GM04503 (cell line): Measurements from ENCODE around the gene EXOC6B.
A peak's percentile ranks its signal among the peaks of the same experiment; 100 is the strongest.

ENCODE experiments used
- DNase-seq: peaks from one replicate; pipeline ENCODE4 v3.0.0-alpha.2; 2012; ENCODE audit warnings: low read depth

The EXOC6B gene

GRCh38 chr2:72788756-72789155, 37.1 kb downstream of the EXOC6B start:
- DNase-seq: peak; percentile 65

DNA sequence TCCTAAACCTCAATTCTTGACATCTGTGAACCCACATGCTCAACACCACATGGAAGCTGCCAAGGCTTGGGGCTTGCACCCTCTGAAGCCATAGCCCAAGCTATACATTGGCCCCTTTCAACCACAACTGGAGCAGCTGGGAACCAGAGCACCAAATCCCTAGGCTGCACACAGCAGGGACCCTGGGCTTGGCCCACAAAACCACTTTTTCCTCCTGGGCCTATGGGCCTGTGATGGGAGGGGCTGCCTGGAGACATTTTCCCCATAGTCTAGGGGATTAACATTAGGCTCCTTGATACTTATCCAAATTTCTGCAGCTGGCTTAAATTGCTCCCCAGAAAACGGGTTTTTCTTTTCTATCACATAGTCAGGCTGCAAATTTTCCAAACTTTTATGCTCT, 40.3 kb downstream of the EXOC6B start:
- no peak for DNase-seq

GRCh38 chr2:72782520-72782919, 43.3 kb downstream of the EXOC6B start:
- no peak for DNase-seq

- no peak for DNase-seq
Measured at GRCh38 chr2:72781480-72781879, 44.4 kb downstream of the EXOC6B start.

DNA sequence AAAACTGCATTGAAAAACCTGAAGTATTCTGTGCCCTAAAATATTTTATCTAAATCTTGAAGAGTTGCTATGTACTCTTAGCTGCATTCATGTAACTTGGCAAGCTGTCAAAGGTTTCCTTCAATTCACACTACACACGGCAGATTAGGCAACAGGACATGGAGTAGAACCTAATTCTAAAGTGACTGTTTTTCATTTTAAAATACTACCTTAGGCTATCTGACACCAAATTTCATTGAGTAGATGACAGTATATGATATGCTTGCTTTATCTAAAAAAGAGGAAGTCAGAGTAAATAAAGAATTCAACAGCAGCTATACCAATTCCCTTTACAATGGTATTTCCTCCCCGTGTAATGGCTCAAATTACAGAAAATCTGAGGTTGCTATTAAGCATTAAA, 45.4 kb downstream of the EXOC6B start:
- no peak for DNase-seq

DNA sequence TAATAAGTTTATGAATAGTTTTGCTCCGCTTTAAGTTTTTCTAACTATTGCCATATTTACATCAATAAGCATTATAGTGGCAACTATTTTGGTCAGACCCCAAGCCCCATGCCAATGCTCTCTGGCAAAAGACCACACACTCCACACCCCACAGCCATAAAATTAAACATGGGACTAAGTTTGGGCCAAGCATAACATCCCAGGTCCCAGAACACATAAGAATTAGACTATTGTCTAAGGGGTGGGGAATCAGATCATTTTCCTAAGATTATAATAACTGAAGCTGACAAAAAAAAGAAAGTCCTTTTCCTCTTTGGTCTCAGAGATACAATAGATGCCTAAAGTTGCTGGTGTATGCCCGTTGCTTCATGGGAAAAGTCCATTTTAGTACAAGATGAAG, 46.3 kb downstream of the EXOC6B start:
- no peak for DNase-seq

GRCh38 chr2:72778410-72778809, 47.4 kb downstream of the EXOC6B start:
- peak; percentile 27 for DNase-seq

DNA sequence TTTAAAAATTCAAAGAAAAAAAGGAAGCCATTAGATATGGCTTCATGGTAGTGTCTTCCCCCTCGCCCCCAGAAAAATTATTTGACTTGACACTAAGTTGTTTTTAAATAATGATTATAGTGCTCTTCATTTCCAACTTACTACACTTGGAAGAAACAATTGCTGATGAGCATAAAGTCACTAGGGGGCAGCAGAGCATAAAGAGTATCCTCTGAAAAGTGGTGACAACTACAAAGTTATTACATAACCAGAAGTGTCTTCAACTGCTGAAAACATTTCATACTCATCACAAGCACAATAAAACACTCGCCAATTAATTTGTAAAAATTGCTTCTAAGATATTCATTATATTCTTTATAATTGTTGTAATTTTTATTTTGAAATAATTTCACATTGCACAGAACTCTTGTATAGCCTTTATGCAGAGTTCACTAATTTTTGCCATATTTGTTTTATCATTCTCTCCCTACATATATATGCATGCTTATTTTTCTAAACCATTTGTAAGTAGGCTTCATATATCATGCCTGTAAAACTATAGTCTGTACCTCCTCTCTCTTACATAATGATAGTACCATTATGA, 54.9 kb downstream of the EXOC6B start:
- peak; percentile 31 for DNase-seq

- no peak for DNase-seq
Measured at GRCh38 chr2:72765997-72766609, 59.7 kb downstream of the EXOC6B start.

DNA sequence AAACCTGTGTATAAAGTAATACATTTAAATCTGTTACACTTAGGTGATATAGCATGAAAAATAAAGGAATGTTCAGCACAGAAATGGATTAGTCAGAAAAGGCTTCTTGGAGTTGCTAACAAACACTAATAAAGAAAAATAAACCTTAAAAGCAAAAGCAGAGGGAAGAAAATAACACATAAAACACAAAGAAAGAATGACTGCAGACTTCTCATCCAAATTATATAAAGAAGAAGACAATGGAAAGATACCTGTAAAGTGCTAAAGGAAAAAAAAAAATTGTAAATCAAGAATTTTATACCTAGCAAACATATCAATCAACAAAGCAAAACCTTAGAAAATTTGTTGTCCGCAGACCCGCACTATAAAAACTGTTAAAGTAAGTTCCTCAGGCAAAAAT, 63.6 kb downstream of the EXOC6B start:
- no peak for DNase-seq

- DNase-seq: no peak
Measured at GRCh38 chr2:72759755-72760154, 66.1 kb downstream of the EXOC6B start.

GRCh38 chr2:72757177-72757775, 68.6 kb downstream of the EXOC6B start:
- no peak for DNase-seq

DNA sequence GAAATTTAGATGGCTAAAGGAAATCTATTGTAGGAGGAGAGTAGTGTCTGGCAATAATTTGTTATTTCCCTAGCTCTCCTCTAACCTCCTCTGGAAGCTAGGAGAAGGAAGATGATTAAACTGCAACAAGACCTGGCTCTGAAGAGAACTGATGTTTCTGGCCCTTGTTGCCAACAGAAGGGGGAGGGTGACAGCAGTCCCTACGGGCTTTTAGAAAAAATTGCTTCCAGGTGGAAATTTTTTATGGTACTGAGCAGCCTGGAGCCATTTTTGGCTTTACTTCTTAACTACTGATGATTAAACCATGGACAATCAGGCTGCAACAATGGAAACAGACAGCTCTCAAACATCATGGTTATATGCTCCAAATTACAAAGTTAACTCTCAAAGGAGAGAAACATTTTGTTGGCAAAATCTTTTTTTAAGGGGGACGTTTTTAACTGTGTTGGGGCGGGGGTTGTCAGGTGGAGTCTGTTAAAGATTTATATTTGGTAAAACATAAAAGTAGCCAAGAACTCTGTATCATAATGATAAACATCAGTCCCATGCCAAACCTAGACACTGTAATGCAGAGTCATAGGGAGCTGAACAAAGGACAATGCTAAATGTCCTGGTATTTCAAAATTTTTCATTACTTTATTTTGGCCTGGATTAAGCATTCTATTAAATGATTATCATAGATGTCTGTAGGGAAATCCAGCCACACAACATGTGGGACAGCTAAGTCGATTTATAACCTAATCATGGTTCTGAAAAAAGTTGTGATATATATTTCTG, 70.0 kb downstream of the EXOC6B start:
- peak; percentile 37 for DNase-seq

GRCh38 chr2:72754628-72755320, 71.1 kb downstream of the EXOC6B start:
- no peak for DNase-seq

DNA sequence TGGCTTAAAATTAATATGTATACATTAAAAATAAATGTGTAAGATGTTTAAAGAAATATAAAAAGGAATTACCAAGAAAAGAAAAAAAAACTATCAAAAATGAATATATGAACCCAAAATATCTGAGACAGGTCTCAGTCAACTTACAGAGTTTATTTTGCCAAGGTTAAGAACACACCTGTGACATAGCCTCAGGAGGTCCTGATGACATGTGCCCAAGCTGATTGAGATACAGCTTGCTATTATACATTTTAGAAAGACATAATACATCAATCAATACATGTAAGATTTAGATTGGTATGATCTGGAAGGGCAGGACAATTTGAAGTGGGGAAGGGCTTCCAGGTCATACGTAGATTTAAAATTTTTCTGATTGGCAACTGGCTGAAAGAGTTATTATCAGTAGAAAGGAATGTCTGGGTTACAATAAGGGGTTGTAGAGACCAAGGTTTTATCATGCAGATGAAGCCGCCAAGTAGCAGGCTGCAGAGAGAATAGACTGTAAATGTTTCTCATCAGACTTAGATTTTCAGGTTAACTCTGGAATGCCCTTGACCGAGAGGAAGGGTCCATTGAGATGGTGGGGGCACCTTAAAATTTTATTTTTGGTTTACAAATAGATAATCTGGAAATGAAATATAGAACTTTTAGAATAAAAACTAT, 74.7 kb downstream of the EXOC6B start:
- DNase-seq: no peak

GRCh38 chr2:72750466-72750865, 75.4 kb downstream of the EXOC6B start:
- DNase-seq: no peak

GRCh38 chr2:72747344-72747743, 78.5 kb downstream of the EXOC6B start:
- no peak for DNase-seq

DNA sequence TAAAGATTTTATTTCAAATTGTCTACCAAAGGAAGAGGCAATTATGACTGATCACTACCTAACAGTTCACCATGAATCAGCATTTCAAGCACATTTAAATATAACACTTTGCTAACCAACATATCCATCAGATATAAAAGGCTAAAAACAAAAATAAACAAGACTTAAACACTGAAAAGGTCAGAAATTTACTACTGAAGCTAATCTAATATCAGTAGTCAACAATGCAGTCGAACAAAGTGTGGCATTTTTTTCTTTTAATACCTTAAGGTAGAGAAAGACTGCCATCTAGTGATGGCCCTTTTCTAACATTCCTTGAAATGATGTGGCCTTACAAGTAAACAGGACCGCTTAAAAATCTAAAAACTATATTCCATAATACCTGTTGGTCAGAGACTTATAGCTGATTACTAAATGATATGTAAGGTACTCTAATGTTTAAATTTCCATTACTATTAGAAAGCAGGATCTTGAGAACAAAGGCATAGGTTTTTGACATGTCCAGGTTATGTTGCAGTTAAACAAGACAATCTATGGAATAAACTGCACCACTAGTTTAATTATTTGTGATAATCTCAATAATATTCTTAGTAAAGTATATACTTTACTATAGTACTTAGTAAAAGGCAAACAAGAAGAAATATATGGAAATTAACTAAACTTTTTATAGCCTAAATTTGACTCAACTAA, 80.0 kb downstream of the EXOC6B start:
- no peak for DNase-seq

- no peak for DNase-seq
Measured at GRCh38 chr2:72744049-72744448, 81.8 kb downstream of the EXOC6B start.

DNA sequence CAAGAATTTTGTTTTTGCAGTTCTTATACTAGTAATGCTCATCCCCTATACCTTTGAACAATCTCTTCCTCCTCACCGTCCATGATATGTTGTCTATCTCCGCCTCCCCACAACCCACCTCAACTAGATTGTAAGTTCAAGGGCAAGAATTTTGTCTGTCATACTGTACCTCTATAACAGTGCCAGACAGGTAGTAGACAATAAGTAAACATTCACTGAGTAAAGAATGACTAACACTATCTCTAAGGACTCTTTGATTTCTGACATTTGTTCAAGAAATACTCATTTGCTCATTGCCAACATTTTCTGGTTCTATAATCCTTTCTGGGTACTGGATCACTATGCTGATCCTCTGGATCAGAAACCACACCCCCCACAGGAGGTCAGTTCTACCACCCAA, 82.4 kb downstream of the EXOC6B start:
- DNase-seq: no peak

DNA sequence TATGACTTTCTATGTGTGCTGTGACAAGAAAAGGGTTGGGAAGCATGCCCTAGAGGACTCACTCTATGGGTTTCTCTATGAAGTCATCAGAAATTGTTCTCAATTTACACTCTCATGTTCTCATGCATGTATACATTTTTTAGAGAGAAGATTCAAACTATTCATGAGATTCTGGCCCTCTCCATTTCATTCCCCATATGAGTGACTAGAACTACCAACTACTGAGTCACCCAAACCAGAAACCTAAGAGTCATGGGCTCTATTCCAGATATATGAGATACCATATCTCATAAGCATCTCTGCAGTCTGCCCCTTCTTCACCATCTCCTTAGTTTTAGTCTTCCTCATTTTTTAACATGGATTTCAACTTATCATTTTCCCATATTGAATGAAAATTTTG, 87.7 kb downstream of the EXOC6B start:
- no peak for DNase-seq
